ENCODE data around the gene SULF2. TPM values are rescaled to one million over a fixed set of nuclear protein-coding genes. Genes with fewer than 3 reads are reported as not detected.
A peak's percentile ranks its signal among the peaks of the same experiment; 100 is the strongest.
"Not testable (repeated sequence)": the region's sequence is repeated elsewhere in the genome, so short reads cannot be mapped to it uniquely, and the experiment has no call there.

Gene SULF2
- 68.7 and 82.2 TPM in 2 replicates for total RNA-seq (2022)
- Bru-seq, nascent RNA = percentile 55 among the genes with signal in this experiment
- BruChase-seq, experiment 1, labeled RNA remaining after a 6-hour chase = percentile 57 among the genes with signal in this experiment
- percentile 52 among the genes with signal in this experiment for BruChase-seq, experiment 2, labeled RNA remaining after a 2-hour chase
- long read RNA-seq, full-length matches to known transcripts = 23 of 265 reads
- long read RNA-seq, partial matches to known transcripts = 173 of 265 reads
- long read RNA-seq, other reads (novel, unspliced or antisense) = 69 of 265 reads

DNA sequence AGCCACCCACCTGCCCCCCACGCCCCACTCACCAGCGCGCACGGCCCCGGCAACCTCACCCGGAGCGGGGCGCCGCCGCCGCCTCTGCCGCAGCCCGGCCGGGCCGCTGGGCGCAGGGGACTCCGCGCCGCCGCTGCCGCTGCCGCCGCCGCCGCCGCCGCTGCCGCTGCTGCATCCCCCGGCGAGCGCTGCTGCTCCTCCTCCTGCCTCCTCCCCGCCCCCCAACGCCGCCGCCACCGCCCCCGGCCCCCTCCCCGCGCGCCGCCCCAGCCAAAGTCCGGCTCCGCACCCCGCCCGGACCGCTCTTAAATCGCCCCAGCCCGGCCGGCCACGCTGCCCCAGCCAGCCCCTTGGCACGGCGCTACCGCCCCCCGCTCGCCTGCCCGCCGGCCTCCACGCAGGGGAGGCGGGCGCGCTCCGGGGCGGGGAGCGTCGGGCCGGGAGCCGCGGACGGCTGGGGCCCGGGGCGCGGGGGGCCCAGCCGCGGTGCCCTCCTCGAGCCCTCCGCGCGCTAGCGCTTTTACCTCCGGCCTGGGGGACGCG is at the start of gene SULF2:
Gene SULF2 (minus strand): TSS at position 171 of the 543 bp plus-strand sequence. CDS start 28,118 bp downstream, outside the sequence.
- POLR2A ChIA-PET = interaction anchor here (0.5 to 2.7 kb wide), 15 partner anchors 10 to 836 kb away, joined by 3 to 50 read pairs (median 7); no protein-coding TSS in a partner anchor
- H3K9me3 Mint-ChIP-seq (ENCODE audit: unreplicated experiment) = no peaks in the 10 kb centered on the region
- intact Hi-C loops (cut with micrococcal nuclease) = no loop called here
- H3K36me3 Mint-ChIP-seq (ENCODE audit: insufficient read depth, unreplicated experiment) = peaks cover 14% of the 10 kb centered on the region
- peak within 1 kb of the TSS; percentile 73 for H3K27ac Mint-ChIP-seq (ENCODE audit: low read depth, unreplicated experiment)
- CTCF ChIA-PET = interaction anchor here (1.0 to 2.6 kb wide), 20 partner anchors 9 to 835 kb away, joined by 3 to 68 read pairs (median 9); no protein-coding TSS in a partner anchor
- BruUV-seq (replicated peaks) = no TSS peak
- H3K4me1 Mint-ChIP-seq (ENCODE audit: insufficient read depth, unreplicated experiment) = peaks cover 45% of the 10 kb centered on the region
- no peaks in the 10 kb centered on the region for H3K27me3 Mint-ChIP-seq (ENCODE audit: insufficient read depth, unreplicated experiment)
- no peak for DNase-seq (ENCODE audit: unreplicated experiment)
- H3K4me3 Mint-ChIP-seq (ENCODE audit: unreplicated experiment) = peak within 1 kb of the TSS; percentile 89
- TF ChIP-seq, protein P1, sequence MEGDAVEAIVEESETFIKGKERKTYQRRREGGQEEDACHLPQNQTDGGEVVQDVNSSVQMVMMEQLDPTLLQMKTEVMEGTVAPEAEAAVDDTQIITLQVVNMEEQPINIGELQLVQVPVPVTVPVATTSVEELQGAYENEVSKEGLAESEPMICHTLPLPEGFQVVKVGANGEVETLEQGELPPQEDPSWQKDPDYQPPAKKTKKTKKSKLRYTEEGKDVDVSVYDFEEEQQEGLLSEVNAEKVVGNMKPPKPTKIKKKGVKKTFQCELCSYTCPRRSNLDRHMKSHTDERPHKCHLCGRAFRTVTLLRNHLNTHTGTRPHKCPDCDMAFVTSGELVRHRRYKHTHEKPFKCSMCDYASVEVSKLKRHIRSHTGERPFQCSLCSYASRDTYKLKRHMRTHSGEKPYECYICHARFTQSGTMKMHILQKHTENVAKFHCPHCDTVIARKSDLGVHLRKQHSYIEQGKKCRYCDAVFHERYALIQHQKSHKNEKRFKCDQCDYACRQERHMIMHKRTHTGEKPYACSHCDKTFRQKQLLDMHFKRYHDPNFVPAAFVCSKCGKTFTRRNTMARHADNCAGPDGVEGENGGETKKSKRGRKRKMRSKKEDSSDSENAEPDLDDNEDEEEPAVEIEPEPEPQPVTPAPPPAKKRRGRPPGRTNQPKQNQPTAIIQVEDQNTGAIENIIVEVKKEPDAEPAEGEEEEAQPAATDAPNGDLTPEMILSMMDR (IDR thresholded peaks at IDR 0.05; ENCODE audit: unreplicated experiment) = no peak

DNA sequence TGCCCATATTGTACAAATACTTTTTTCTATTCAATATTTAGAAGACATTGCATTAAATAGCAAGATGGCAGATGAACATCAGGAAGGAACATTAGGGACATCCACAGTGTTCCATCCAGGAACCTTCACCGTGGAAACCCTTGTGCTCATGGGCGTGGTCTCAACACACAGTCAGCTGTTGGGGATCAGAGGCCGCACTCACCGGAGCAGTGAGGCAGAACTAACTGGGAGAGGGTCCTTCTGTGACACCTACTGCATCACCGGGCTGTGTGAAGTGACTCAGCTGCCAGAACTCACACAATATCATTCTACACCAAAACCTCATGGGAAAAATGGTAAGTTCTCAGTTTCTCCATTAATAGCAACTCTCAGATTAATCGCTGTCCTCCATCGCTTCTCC is 46.4 kb upstream of the SULF2 start:
- intact Hi-C loops (cut with micrococcal nuclease); DNase-seq (ENCODE audit: unreplicated experiment); H3K4me3 Mint-ChIP-seq (ENCODE audit: unreplicated experiment); POLR2A ChIA-PET; H3K4me1 Mint-ChIP-seq (ENCODE audit: insufficient read depth, unreplicated experiment); BruUV-seq (replicated peaks); H3K9me3 Mint-ChIP-seq (ENCODE audit: unreplicated experiment); CTCF ChIA-PET; H3K36me3 Mint-ChIP-seq (ENCODE audit: insufficient read depth, unreplicated experiment); H3K27ac Mint-ChIP-seq (ENCODE audit: low read depth, unreplicated experiment); H3K27me3 Mint-ChIP-seq (ENCODE audit: insufficient read depth, unreplicated experiment): not testable (repeated sequence)

DNA sequence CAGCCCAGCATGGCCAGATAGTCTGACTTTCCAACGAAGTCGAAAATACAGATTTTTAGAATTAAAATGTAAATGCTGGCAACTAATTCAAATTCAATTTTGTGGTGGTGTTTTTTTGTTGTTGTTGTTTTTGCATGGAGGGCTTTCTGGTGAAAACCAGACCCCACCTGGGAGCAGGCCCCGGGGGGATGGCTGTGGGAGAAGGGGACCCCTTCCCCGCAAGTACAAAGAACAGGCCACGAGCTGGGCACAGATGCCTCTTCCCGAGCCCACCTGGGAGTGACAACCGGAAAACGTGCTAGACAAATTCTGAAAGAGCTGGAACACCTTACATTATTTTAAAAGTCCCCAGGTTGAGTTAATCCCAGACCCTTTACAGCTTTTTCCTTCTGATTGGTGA is 41.4 kb upstream of the SULF2 start:
- H3K27ac Mint-ChIP-seq (ENCODE audit: low read depth, unreplicated experiment); BruUV-seq (replicated peaks); H3K36me3 Mint-ChIP-seq (ENCODE audit: insufficient read depth, unreplicated experiment); POLR2A ChIA-PET; H3K4me3 Mint-ChIP-seq (ENCODE audit: unreplicated experiment); intact Hi-C loops (cut with micrococcal nuclease); CTCF ChIA-PET; H3K9me3 Mint-ChIP-seq (ENCODE audit: unreplicated experiment); H3K27me3 Mint-ChIP-seq (ENCODE audit: insufficient read depth, unreplicated experiment); DNase-seq (ENCODE audit: unreplicated experiment): not testable (repeated sequence)
- peaks cover 14% of the 10 kb centered on the region for H3K4me1 Mint-ChIP-seq (ENCODE audit: insufficient read depth, unreplicated experiment)

DNA sequence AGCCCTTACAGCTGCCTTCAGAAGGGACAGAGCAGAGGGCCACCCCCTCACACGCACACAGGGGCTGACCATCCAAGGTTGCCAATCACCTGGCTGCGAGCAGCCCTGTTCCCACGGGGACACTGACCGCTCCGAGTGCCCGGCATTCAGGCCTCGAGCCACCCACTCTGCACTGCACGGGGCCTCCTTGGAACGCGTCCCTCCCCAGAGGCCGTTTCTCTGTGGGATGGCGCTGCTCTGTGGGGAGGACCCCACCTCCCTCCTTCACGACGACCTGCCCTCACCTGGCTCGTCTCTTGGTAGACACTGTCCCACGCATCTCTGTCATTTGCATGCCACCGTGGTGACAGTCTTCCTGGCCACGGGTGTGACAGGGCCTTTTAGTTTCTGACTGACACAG is 40.7 kb upstream of the SULF2 start:
- H3K27ac Mint-ChIP-seq (ENCODE audit: low read depth, unreplicated experiment); H3K27me3 Mint-ChIP-seq (ENCODE audit: insufficient read depth, unreplicated experiment); H3K9me3 Mint-ChIP-seq (ENCODE audit: unreplicated experiment); CTCF ChIA-PET; BruUV-seq (replicated peaks); H3K4me3 Mint-ChIP-seq (ENCODE audit: unreplicated experiment); H3K36me3 Mint-ChIP-seq (ENCODE audit: insufficient read depth, unreplicated experiment); intact Hi-C loops (cut with micrococcal nuclease); POLR2A ChIA-PET; DNase-seq (ENCODE audit: unreplicated experiment): not testable (repeated sequence)
- peaks cover 21% of the 10 kb centered on the region for H3K4me1 Mint-ChIP-seq (ENCODE audit: insufficient read depth, unreplicated experiment)

DNA sequence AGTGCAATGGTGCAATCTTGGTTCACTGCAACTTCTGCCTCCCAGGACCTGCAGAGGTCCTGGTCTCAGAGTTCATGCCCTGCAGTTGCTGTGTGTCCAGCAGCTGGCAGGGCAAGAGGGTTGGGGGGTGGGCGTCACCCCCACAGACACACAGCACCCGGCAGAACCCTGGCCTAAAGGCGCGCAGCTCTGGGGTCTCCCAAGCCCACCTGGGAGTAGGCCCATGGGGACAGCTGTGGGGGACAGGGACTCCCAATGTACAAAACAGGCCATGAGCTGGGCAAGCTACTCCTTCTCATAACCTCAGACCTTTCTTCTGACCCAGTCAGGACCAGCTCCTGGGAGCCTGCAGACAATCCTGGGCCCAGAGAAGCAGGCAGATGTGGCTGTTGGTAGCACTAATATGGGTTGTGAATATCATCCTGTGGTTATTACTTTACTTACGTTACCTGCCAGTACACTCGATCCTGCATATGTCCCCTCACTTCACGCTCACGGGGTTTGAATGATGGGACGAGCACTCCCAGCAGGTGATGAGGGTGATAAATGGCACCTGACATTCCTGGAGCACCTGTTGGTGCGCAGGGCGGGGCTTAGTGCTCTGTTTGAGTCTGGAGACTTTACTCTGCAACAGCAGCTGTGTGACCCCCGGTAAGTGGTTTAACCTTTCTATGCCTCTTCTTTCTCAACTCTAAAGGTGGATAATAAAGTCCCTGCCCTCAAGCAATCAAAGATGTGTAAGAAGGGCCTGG is 39.9 kb upstream of the SULF2 start:
- Mint-ChIP-seq H3K36me3 (ENCODE audit: insufficient read depth, unreplicated experiment) (no peaks in the 10 kb centered on the region), H3K4me3 (ENCODE audit: unreplicated experiment) (no peak overlapping the region), H3K9me3 (ENCODE audit: unreplicated experiment) (no peaks in the 10 kb centered on the region), H3K27ac (ENCODE audit: low read depth, unreplicated experiment) (no peak overlapping the region), H3K27me3 (ENCODE audit: insufficient read depth, unreplicated experiment) (no peaks in the 10 kb centered on the region), H3K4me1 (ENCODE audit: insufficient read depth, unreplicated experiment) (peaks cover 28% of the 10 kb centered on the region)
- no TSS peak for BruUV-seq (replicated peaks)
- DNase-seq (ENCODE audit: unreplicated experiment) = no peak
- POLR2A ChIA-PET = no interaction called here
- CTCF ChIA-PET = no interaction called here
- intact Hi-C loops (cut with micrococcal nuclease) = no loop called here
- TF ChIP-seq, protein P1 (IDR thresholded peaks at IDR 0.05; ENCODE audit: unreplicated experiment) = no peak

DNA sequence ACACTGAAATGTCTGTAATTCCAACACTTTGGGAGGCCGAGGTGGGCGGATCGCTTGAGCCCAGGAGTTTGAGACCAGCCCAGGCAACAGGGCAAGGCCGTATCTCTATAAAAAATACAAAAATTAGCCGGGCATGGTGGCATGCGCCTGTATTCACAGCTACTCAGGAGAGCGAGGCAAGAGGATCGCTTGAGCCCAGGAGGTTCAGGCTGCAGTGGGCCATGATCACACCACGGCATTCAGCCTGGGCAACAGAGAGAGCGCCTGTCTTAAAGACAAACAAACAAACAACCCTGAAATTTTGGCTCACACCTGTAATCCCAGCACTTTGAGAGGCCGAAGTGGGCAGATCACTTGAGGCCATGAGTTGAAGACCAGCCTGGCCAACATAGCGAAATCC is 38.7 kb upstream of the SULF2 start:
- DNase-seq (ENCODE audit: unreplicated experiment); H3K27ac Mint-ChIP-seq (ENCODE audit: low read depth, unreplicated experiment); H3K27me3 Mint-ChIP-seq (ENCODE audit: insufficient read depth, unreplicated experiment); H3K4me3 Mint-ChIP-seq (ENCODE audit: unreplicated experiment); H3K36me3 Mint-ChIP-seq (ENCODE audit: insufficient read depth, unreplicated experiment); CTCF ChIA-PET; H3K9me3 Mint-ChIP-seq (ENCODE audit: unreplicated experiment); BruUV-seq (replicated peaks); intact Hi-C loops (cut with micrococcal nuclease): not testable (repeated sequence)
- H3K4me1 Mint-ChIP-seq (ENCODE audit: insufficient read depth, unreplicated experiment) = peaks cover 35% of the 10 kb centered on the region
- POLR2A ChIA-PET = interaction anchor here (0.7 to 1.6 kb wide), 3 partner anchors 71 to 608 kb away, joined by 3 to 4 read pairs (median 3); no protein-coding TSS in a partner anchor
